H9 (cell line): ENCODE measurements around the gene TAF1C. TPM values are rescaled to one million over a fixed set of nuclear protein-coding genes. Genes with fewer than 3 reads are reported as not detected.

Experiments used
- DNase-seq: peaks from one replicate; pipeline ENCODE4 v3.0.0-alpha.2; 2017
- H2AFZ ChIP-seq: one replicate; pipeline ENCODE4 v1.6.1; 2013; ENCODE audit warnings: mild to moderate bottlenecking, low read length, control low read depth, moderate library complexity
- H2AK5ac ChIP-seq: 2 replicates; pipeline ENCODE4 v1.6.1; 2013; ENCODE audit warnings: low read length, control low read depth, mixed read lengths; ENCODE audit not compliant: insufficient read length
- H2BK120ac ChIP-seq: one replicate; pipeline ENCODE4 v1.6.1; 2013; ENCODE audit warnings: low read depth, mild to moderate bottlenecking, low read length, control low read depth, inconsistent platforms; ENCODE audit not compliant: poor library complexity, severe bottlenecking
- H2BK12ac ChIP-seq: 2 replicates; pipeline ENCODE4 v1.6.1; 2013; ENCODE audit warnings: low read length, control low read depth, mixed read lengths, low read depth; ENCODE audit not compliant: insufficient read length
- H2BK15ac ChIP-seq: 2 replicates; pipeline ENCODE4 v1.6.1; 2013; ENCODE audit warnings: low read depth, low read length, control low read depth
- H2BK20ac ChIP-seq: one replicate; pipeline ENCODE4 v1.6.1; 2013; ENCODE audit warnings: low read depth, mild to moderate bottlenecking, low read length, control low read depth, inconsistent platforms; ENCODE audit not compliant: poor library complexity, severe bottlenecking
- H2BK5ac ChIP-seq: 2 replicates; pipeline ENCODE4 v1.6.1; 2013; ENCODE audit warnings: low read length, control low read depth, mixed read lengths; ENCODE audit not compliant: insufficient read length
- H3K14ac ChIP-seq: 2 replicates; pipeline ENCODE4 v1.6.1; 2013; ENCODE audit warnings: low read length, control low read depth; ENCODE audit not compliant: insufficient read depth
- H3K18ac ChIP-seq: 2 replicates; pipeline ENCODE4 v1.6.1; 2013; ENCODE audit warnings: low read depth, mild to moderate bottlenecking, mixed read lengths, low read length, control low read depth; ENCODE audit not compliant: insufficient read length
- H3K23ac ChIP-seq: 2 replicates; pipeline ENCODE4 v1.6.1; 2013; ENCODE audit warnings: low read length, control low read depth, mixed read lengths, low read depth; ENCODE audit not compliant: insufficient read length
- H3K23me2 ChIP-seq: 2 replicates; pipeline ENCODE4 v1.6.1; 2013; ENCODE audit warnings: low read depth, mild to moderate bottlenecking, mixed read lengths, low read length, control low read depth; ENCODE audit not compliant: insufficient read length, poor library complexity, severe bottlenecking
- H3K27ac ChIP-seq: 2 replicates; pipeline ENCODE4 v1.5.1; 2013; ENCODE audit warnings: low read length, control low read depth, mixed read lengths, low read depth; ENCODE audit not compliant: insufficient read length
- H3K27me3 ChIP-seq: 2 replicates; pipeline ENCODE4 v1.6.1; 2013; ENCODE audit warnings: low read length, control low read depth, inconsistent platforms; ENCODE audit not compliant: insufficient read depth
- H3K4ac ChIP-seq: 2 replicates; pipeline ENCODE4 v1.6.1; 2013; ENCODE audit warnings: low read depth, mild to moderate bottlenecking, control low read depth, inconsistent platforms, low read length, moderate library complexity
- H3K4me1 ChIP-seq: 2 replicates; pipeline ENCODE4 v1.6.1; 2013; ENCODE audit warnings: low read length, control low read depth, inconsistent platforms; ENCODE audit not compliant: insufficient read depth
- H3K4me2 ChIP-seq: 2 replicates; pipeline ENCODE4 v1.6.1; 2013; ENCODE audit warnings: low read length, control low read depth, mixed read lengths; ENCODE audit not compliant: insufficient read length, insufficient read depth
- H3K56ac ChIP-seq: 2 replicates; pipeline ENCODE4 v1.6.1; 2013; ENCODE audit warnings: low read depth, mild to moderate bottlenecking, mixed read lengths, low read length, control low read depth; ENCODE audit not compliant: insufficient read length
- H3K79me1 ChIP-seq: 2 replicates; pipeline ENCODE4 v1.6.1; 2013; ENCODE audit warnings: low read depth, mild to moderate bottlenecking, moderate library complexity, low read length, control low read depth, inconsistent platforms; ENCODE audit not compliant: insufficient read depth, poor library complexity, severe bottlenecking
- H3K79me2 ChIP-seq: 2 replicates; pipeline ENCODE4 v1.6.1; 2013; ENCODE audit warnings: low read length, control low read depth, inconsistent platforms; ENCODE audit not compliant: insufficient read depth
- H3K9ac ChIP-seq: 2 replicates; pipeline ENCODE4 v1.6.1; 2013; ENCODE audit warnings: low read length, control low read depth, mixed read lengths; ENCODE audit not compliant: insufficient read length; ENCODE audit errors: extremely low read depth
- H3K9me3 ChIP-seq: one replicate; pipeline ENCODE4 v1.6.1; 2013; ENCODE audit warnings: low read depth, low read length, inconsistent platforms; ENCODE audit not compliant: control insufficient read depth
- H3T11ph ChIP-seq: one replicate; pipeline ENCODE4 v1.6.1; 2013; ENCODE audit warnings: mild to moderate bottlenecking, low read length, control low read depth, inconsistent platforms
- H4K20me1 ChIP-seq: one replicate; pipeline ENCODE4 v1.6.1; 2013; ENCODE audit not compliant: control insufficient read depth, insufficient read length, insufficient read depth
- H4K5ac ChIP-seq: 2 replicates; pipeline ENCODE4 v1.6.1; 2013; ENCODE audit warnings: low read depth, mild to moderate bottlenecking, mixed read lengths, low read length, control low read depth; ENCODE audit not compliant: insufficient read length
- H4K8ac ChIP-seq: replicated peaks from 2 replicates; pipeline ENCODE4 v1.6.1; 2013; ENCODE audit warnings: low read length, control low read depth, mixed read lengths, low read depth; ENCODE audit not compliant: insufficient read length
- H4K91ac ChIP-seq: 2 replicates; pipeline ENCODE4 v1.6.1; 2013; ENCODE audit warnings: low read depth, mild to moderate bottlenecking, moderate library complexity, mixed read lengths, low read length, control low read depth; ENCODE audit not compliant: insufficient read length
- H3K27ac Mint-ChIP-seq, 3 experiments: 2 replicates in 2 of 3; 3 replicates in 1 of 3; pipeline ENCODE4 v1.8.0; 2020 to 2021; ENCODE audit warnings: mixed read lengths in 3 of 3, mild to moderate bottlenecking in 1 of 3, moderate library complexity in 1 of 3
- H3K27me3 Mint-ChIP-seq: 2 replicates; pipeline ENCODE4 v1.8.0; 2021; ENCODE audit warnings: low read depth, mild to moderate bottlenecking, moderate library complexity, mixed read lengths
- H3K36me3 Mint-ChIP-seq, 3 experiments: 2 replicates in 2 of 3; 3 replicates in 1 of 3; pipeline ENCODE4 v1.8.0; 2020 to 2021; ENCODE audit warnings: low read depth in 3 of 3, mixed read lengths in 3 of 3; ENCODE audit not compliant: insufficient read depth in 1 of 3
- H3K4me1 Mint-ChIP-seq, 2 experiments: 2 replicates each; pipeline ENCODE4 v1.8.0; 2020; ENCODE audit warnings: mixed read lengths in 2 of 2
- H3K4me3 Mint-ChIP-seq, 2 experiments: 2 replicates in 1 of 2; 3 replicates in 1 of 2; pipeline ENCODE4 v1.8.0; 2020 to 2021; ENCODE audit warnings: mild to moderate bottlenecking in 2 of 2, mixed read lengths in 2 of 2, moderate library complexity in 1 of 2
- H3K9me3 Mint-ChIP-seq, 2 experiments: 2 replicates in 1 of 2; 3 replicates in 1 of 2; pipeline ENCODE4 v1.8.0; 2020; ENCODE audit warnings: mild to moderate bottlenecking in 2 of 2, mixed read lengths in 2 of 2, moderate library complexity in 1 of 2
- CTCF ChIP-seq: fragments of 200-600 bp; sonication (generic); conservative IDR thresholded peaks from 3 replicates; pipeline ENCODE4 v1.8.0; 2021; ENCODE audit warnings: antibody characterized with exemption, mild to moderate bottlenecking
- WGBS: extraction: QIAGEN DNeasy Blood & Tissue Kit; methylation state at CpG from one replicate; pipeline ENCODE4 v1.1.7; 2013; ENCODE audit warnings: missing lambda C conversion rate, low lambda C conversion rate, mixed read lengths; ENCODE audit not compliant: insufficient read length; ENCODE audit errors: extremely low coverage; 5-methylcytosine and 5-hydroxymethylcytosine counted together
- total RNA-seq: library from RNA; stranded (reverse); gene quantifications from 2 replicates; pipeline ENCODE4 v1.2.1, GENCODE V29; 2021

Gene TAF1C
- total RNA-seq, 1 experiment from 2014 or later, result 78.6 TPM

DNA sequence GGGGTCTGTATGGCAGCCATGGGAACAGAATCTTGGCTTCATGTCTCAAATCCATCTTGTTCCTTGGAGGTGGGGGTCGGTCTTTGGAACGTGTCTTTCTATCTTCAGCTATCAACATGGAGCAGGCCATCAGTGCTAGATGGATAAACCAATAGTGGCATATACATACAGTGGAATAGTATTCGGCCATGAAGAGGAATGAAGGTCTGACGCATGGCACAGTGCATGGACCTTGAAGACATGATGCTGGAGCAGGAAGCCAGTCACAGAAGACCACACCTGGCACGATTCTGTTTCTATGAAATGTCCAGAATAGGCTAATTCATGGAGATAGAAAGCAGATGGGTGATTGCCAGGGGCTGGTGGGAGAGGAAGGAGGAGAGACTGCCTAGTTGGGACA lies 45.2 kb upstream of the TAF1C start:
- WGBS, result no CpG with 5 or more reads among the region's 5 CpGs
- no peak overlapping the region for H2BK15ac ChIP-seq

More for the DNA sequence above, 45.2 kb upstream of the TAF1C start:
- no peak for TF ChIP-seq CTCF
- Histone ChIP-seq H3K56ac (no peak overlapping the region), H4K5ac (no peak overlapping the region), H3K4me2 (no peak overlapping the region), H3T11ph (no peak overlapping the region), H4K20me1 (no peaks in the 10 kb centered on the region), H3K18ac (no peak overlapping the region), H2BK120ac (no peak overlapping the region), H3K23ac (no peak overlapping the region), H3K9me3 (no peaks in the 10 kb centered on the region), H3K14ac (no peak overlapping the region), H2BK12ac (no peak overlapping the region), H4K8ac (no peak overlapping the region), H2AFZ (no peak overlapping the region), H3K79me1 (no peaks in the 10 kb centered on the region), H3K23me2 (no peaks in the 10 kb centered on the region), H3K4me1 (no peaks in the 10 kb centered on the region), H3K79me2 (no peaks in the 10 kb centered on the region), H3K9ac (no peak overlapping the region), H3K4ac (no peak overlapping the region), H2BK5ac (no peak overlapping the region), H2BK20ac (no peak overlapping the region), H3K27ac (no peak overlapping the region), H3K27me3 (no peaks in the 10 kb centered on the region), H2AK5ac (no peak overlapping the region), H4K91ac (no peak overlapping the region)
- Mint-ChIP-seq H3K36me3 (no peaks in the 10 kb centered on the region), H3K9me3 (no peaks in the 10 kb centered on the region), H3K27ac (no peak overlapping the region), H3K4me1 (peaks cover 12 to 24% of the 10 kb centered on the region in 2 experiments), H3K4me3 (no peak overlapping the region), H3K27me3 (peaks cover 6% of the 10 kb centered on the region)
- DNase-seq, result no peak
